OCI-LY1 (cell line): ENCODE measurements around the gene ANP32E.

Experiments used
- EZH2 ChIP-seq: fragments of 200-600 bp; sonication (generic), shearing (Covaris generic); IDR thresholded peaks from 2 replicates; pipeline ENCODE4 v1.8.0; 2017; ENCODE audit warnings: borderline replicate concordance, mixed run types, mild to moderate bottlenecking, antibody characterized with exemption, low read length, moderate library complexity, mixed read lengths
- TF ChIP-seq, protein P1 (sequence below): fragments of 200-600 bp; sonication (generic), shearing (Covaris generic); IDR thresholded peaks from 2 replicates; pipeline ENCODE4 v1.5.1; 2017; ENCODE audit warnings: mild to moderate bottlenecking, antibody characterized with exemption, low read length, moderate library complexity, mixed read lengths

DNA sequence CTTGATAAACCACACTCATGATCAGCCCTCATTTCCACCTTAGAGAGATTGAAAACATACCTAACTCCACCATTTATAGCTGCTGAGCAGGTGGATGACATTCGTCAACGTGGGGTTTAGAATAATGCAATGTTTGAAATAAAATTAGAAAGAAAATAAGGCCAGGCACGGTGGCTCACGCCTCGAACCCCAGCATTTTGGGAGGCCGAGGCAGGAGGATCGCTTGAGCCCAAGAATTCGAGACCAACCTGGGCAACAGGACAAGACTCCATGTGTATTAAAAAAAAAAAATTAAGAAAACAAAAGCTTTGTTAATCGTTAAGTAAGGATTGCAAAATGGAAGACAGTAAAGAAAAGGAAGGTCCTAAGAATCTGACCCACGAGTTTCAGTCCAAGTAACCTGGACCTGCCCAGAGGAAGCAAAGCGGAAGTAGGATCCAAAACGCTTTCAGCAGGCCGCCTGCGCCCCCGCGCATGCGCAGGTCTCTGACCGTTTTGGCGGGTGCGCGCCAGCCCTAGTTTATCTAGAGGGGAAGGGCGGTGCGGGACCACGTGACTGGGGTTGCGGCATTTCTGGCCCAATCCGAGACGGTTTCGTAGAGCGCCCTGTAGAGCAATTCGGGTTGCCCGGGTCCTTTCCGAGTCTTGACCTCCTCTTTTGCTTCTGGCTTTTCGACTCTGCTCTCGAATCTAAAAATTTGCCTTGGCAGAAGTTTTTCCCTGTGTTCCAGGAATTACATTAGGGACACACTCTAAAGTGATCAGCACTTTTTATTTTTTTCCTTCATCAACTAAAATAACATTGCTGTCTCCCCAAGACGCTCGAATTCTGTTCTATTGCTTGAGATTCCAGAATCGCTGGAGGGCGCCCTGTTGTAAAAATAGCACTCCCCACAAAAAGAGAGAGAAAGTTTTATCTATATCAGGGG, 22.5 kb downstream of the ANP32E start:
- TF ChIP-seq, protein P1, sequence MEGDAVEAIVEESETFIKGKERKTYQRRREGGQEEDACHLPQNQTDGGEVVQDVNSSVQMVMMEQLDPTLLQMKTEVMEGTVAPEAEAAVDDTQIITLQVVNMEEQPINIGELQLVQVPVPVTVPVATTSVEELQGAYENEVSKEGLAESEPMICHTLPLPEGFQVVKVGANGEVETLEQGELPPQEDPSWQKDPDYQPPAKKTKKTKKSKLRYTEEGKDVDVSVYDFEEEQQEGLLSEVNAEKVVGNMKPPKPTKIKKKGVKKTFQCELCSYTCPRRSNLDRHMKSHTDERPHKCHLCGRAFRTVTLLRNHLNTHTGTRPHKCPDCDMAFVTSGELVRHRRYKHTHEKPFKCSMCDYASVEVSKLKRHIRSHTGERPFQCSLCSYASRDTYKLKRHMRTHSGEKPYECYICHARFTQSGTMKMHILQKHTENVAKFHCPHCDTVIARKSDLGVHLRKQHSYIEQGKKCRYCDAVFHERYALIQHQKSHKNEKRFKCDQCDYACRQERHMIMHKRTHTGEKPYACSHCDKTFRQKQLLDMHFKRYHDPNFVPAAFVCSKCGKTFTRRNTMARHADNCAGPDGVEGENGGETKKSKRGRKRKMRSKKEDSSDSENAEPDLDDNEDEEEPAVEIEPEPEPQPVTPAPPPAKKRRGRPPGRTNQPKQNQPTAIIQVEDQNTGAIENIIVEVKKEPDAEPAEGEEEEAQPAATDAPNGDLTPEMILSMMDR, result peak; percentile 72
- no peak for TF ChIP-seq EZH2
